Breast epithelium (tissue), 3 donors: ENCODE data around the gene ALK.

ENCODE experiments used
- POLR2A ChIP-seq: fragments of 450-650 bp; IDR thresholded peaks from one replicate; pipeline ENCODE4 v1.6.1; 2016; ENCODE audit warnings: antibody characterized with exemption, mild to moderate bottlenecking, moderate library complexity
- POLR2AphosphoS5 ChIP-seq, 3 donors: sonication (generic); formaldehyde crosslinking; IDR thresholded peaks; one replicate each; pipeline ENCODE4 v1.6.1; 2017; ENCODE audit warnings: antibody characterized with exemption in 3 of 3
- TF ChIP-seq, protein P1 (sequence below), 3 donors: fragments of 450-650 bp; IDR thresholded peaks; one replicate each; pipeline ENCODE4 v1.5.1; 2016 to 2017; ENCODE audit warnings: antibody characterized with exemption in 3 of 3, mild to moderate bottlenecking in 3 of 3, moderate library complexity in 3 of 3

DNA sequence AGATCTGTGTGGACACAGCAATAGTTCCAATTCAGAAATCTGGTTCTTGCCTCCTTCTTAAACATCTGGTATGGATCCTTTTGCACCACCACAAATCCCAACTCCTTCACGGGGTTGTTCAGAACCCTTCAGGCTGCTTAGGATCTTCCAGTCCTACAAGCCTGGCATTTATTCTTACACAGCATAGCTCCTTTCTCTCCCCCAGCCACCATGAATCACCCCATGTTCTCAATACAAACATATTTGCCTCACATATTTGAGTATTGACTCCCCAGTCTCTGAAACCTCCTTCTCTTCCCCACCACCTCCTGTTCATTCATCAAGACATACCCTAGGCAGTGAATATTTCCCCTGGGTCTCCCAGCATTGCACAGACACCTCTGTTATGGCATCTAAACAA, 155.2 kb downstream of the ALK start:
- TF ChIP-seq POLR2A = no peak
- TF ChIP-seq, protein P1, sequence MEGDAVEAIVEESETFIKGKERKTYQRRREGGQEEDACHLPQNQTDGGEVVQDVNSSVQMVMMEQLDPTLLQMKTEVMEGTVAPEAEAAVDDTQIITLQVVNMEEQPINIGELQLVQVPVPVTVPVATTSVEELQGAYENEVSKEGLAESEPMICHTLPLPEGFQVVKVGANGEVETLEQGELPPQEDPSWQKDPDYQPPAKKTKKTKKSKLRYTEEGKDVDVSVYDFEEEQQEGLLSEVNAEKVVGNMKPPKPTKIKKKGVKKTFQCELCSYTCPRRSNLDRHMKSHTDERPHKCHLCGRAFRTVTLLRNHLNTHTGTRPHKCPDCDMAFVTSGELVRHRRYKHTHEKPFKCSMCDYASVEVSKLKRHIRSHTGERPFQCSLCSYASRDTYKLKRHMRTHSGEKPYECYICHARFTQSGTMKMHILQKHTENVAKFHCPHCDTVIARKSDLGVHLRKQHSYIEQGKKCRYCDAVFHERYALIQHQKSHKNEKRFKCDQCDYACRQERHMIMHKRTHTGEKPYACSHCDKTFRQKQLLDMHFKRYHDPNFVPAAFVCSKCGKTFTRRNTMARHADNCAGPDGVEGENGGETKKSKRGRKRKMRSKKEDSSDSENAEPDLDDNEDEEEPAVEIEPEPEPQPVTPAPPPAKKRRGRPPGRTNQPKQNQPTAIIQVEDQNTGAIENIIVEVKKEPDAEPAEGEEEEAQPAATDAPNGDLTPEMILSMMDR (IDR thresholded peaks at IDR 0.05) = no peak
- TF ChIP-seq POLR2AphosphoS5 (IDR thresholded peaks at IDR 0.05) = no peak
